HEK293 (cell line): ENCODE results near the gene EIF3J.
A peak's percentile ranks its signal among the peaks of the same experiment; 100 is the strongest.

Experiments used
- CTCF ChIA-PET: fragments of 350-600 bp; formaldehyde crosslinking; extraction: SDS; loops from one replicate; lab custom pipeline; 2021; ENCODE audit warnings: antibody characterized with exemption; lab: Yijun Ruan, JAX
- POLR2A ChIA-PET: fragments of 300-600 bp; formaldehyde crosslinking; extraction: SDS; loops from one replicate; lab custom pipeline; 2020; ENCODE audit warnings: antibody characterized with exemption, inconsistent platforms; lab: Yijun Ruan, JAX
- H3K27ac ChIP-seq: fragments of 200-500 bp; sonication (Bioruptor generic); 2 replicates; pipeline ENCODE4 v1.5.1; 2014; ENCODE audit warnings: low read depth, low read length, control low read depth, inconsistent platforms; ENCODE audit errors: extremely low read depth
- H3K36me3 ChIP-seq, 2 experiments: fragments of 200-500 bp in 1 of 2; sonication (Bioruptor generic) in 1 of 2; 1 replicate in 1 of 2; 2 replicates in 1 of 2; pipeline ENCODE4 v1.5.1; 2014 to 2017; ENCODE audit warnings: inconsistent platforms in 2 of 2, low read length in 2 of 2; ENCODE audit not compliant: control insufficient read depth in 2 of 2, insufficient read depth in 1 of 2
- H3K4me1 ChIP-seq: fragments of 200-500 bp; sonication (Bioruptor generic); 2 replicates; pipeline ENCODE4 v1.5.1; 2014; ENCODE audit warnings: mild to moderate bottlenecking, low read length, inconsistent platforms; ENCODE audit not compliant: control insufficient read depth, insufficient read depth
- H3K4me3 ChIP-seq: 2 replicates; pipeline ENCODE4 v1.5.1; 2011; ENCODE audit warnings: low read depth, mild to moderate bottlenecking, control low read depth, low read length, moderate library complexity
- H3K9me3 ChIP-seq: fragments of 200-500 bp; sonication (Bioruptor generic); 2 replicates; pipeline ENCODE4 v1.5.1; 2014; ENCODE audit warnings: low read depth, low read length, inconsistent platforms; ENCODE audit not compliant: control insufficient read depth, insufficient read depth
- KLF1 ChIP-seq: fragments of 450-650 bp; formaldehyde crosslinking; IDR thresholded peaks from 2 replicates; pipeline ENCODE4 v1.5.1; 2016; ENCODE audit warnings: missing biosample characterization, missing genetic modification characterization
- KLF10 ChIP-seq: fragments of 450-650 bp; IDR thresholded peaks from 2 replicates; pipeline ENCODE4 v1.5.1; 2018; ENCODE audit warnings: missing biosample characterization, mild to moderate bottlenecking, missing genetic modification characterization
- PATZ1 ChIP-seq: fragments of 450-650 bp; formaldehyde crosslinking; IDR thresholded peaks from 2 replicates; pipeline ENCODE4 v1.5.1; 2016; ENCODE audit warnings: missing biosample characterization, missing genetic modification characterization
- PRDM1 ChIP-seq: fragments of 450-650 bp; formaldehyde crosslinking; IDR thresholded peaks from 2 replicates; pipeline ENCODE4; 2016; ENCODE audit warnings: missing biosample characterization, missing genetic modification characterization
- YY2 ChIP-seq: fragments of 450-650 bp; formaldehyde crosslinking; IDR thresholded peaks from 2 replicates; pipeline ENCODE4 v1.5.1; 2016; ENCODE audit warnings: missing biosample characterization, missing genetic modification characterization
- ZBTB11 ChIP-seq: fragments of 450-650 bp; formaldehyde crosslinking; conservative IDR thresholded peaks from 2 replicates; pipeline ENCODE4 v1.5.1; 2016; ENCODE audit warnings: low read depth, missing biosample characterization, missing genetic modification characterization
- ZEB2 ChIP-seq: fragments of 450-650 bp; formaldehyde crosslinking; IDR thresholded peaks from 2 replicates; pipeline ENCODE4 v1.5.1; 2016; ENCODE audit warnings: missing biosample characterization, missing genetic modification characterization
- ZNF10 ChIP-seq: fragments of 450-650 bp; formaldehyde crosslinking; IDR thresholded peaks from 2 replicates; pipeline ENCODE4 v1.5.1; 2017; ENCODE audit warnings: missing biosample characterization, missing genetic modification characterization
- ZNF114 ChIP-seq: fragments of 450-650 bp; formaldehyde crosslinking; IDR thresholded peaks from 2 replicates; pipeline ENCODE4 v1.5.0; 2017; ENCODE audit warnings: missing biosample characterization, missing genetic modification characterization
- ZNF350 ChIP-seq: fragments of 450-650 bp; formaldehyde crosslinking; IDR thresholded peaks from 2 replicates; pipeline ENCODE4 v1.5.0; 2017; ENCODE audit warnings: missing biosample characterization, mild to moderate bottlenecking, missing genetic modification characterization
- ZNF423 ChIP-seq: fragments of 450-650 bp; formaldehyde crosslinking; IDR thresholded peaks from 2 replicates; pipeline ENCODE4 v1.5.1; 2016; ENCODE audit warnings: missing biosample characterization, missing genetic modification characterization
- ZNF488 ChIP-seq: fragments of 450-650 bp; formaldehyde crosslinking; IDR thresholded peaks from 2 replicates; pipeline ENCODE4 v1.5.1; 2016; ENCODE audit warnings: missing biosample characterization, missing genetic modification characterization
- ZNF513 ChIP-seq: fragments of 450-650 bp; IDR thresholded peaks from 2 replicates; pipeline ENCODE4 v1.5.1; 2018; ENCODE audit warnings: missing biosample characterization, missing genetic modification characterization
- ZNF548 ChIP-seq: fragments of 450-650 bp; formaldehyde crosslinking; IDR thresholded peaks from 2 replicates; pipeline ENCODE4 v1.5.1; 2016; ENCODE audit warnings: missing biosample characterization, missing genetic modification characterization
- ZNF571 ChIP-seq: fragments of 450-650 bp; formaldehyde crosslinking; IDR thresholded peaks from 2 replicates; pipeline ENCODE4 v1.5.0; 2017; ENCODE audit warnings: missing biosample characterization, missing genetic modification characterization
- ZNF837 ChIP-seq: fragments of 450-650 bp; formaldehyde crosslinking; IDR thresholded peaks from 2 replicates; pipeline ENCODE4 v1.5.1; 2016; ENCODE audit warnings: missing biosample characterization, missing genetic modification characterization

EIF3J gene

GRCh38 chr15:44550256-44550655, 13.3 kb downstream of the EIF3J start (continued):
- TF ChIP-seq PATZ1 (tag by site-specific recombination) (no peak), ZEB2 (no peak), PRDM1 (no peak), ZNF10 (tag by site-specific recombination) (no peak), ZNF837 (tag by site-specific recombination) (no peak), ZNF350 (tag by site-specific recombination) (no peak), ZNF488 (no peak), KLF1 (tag by site-specific recombination) (no peak), ZNF548 (tag by site-specific recombination) (no peak), ZNF114 (tag by site-specific recombination) (no peak), ZNF571 (tag by site-specific recombination) (no peak), KLF10 (no peak)

GRCh38 chr15:44550734-44551133, 13.8 kb downstream of the EIF3J start:
- ChIA-PET POLR2A (no interaction called here), CTCF (interaction anchor here (0.7 to 1.2 kb wide), 3 partner anchors 8 to 203 kb away, joined by 3 to 6 read pairs (median 4); no protein-coding TSS in a partner anchor)
- no peaks in the 10 kb centered on the region for H3K9me3 ChIP-seq
- no peaks in the 10 kb centered on the region for H3K4me1 ChIP-seq
- TF ChIP-seq ZNF513 (tag by site-specific recombination) (0 out of 2 replicates have a peak, but pooled peaks have one; percentile 12), ZBTB11 (tag by site-specific recombination) (no peak), YY2 (tag by site-specific recombination) (no peak), ZNF423 (tag by site-specific recombination) (no peak)
- TF ChIP-seq, all 188 proteins: peak for 1
- H3K4me3 ChIP-seq: no peak overlapping the region
- H3K27ac ChIP-seq: no peak overlapping the region
- peaks cover 26 to 47% of the 10 kb centered on the region in 2 experiments; a peak in 2 of 3 replicates for H3K36me3 ChIP-seq
